ENCODE results near the gene ZNF691.
"Not testable (repeated sequence)": the region's sequence is repeated elsewhere in the genome, so short reads cannot be mapped to it uniquely, and the experiment has no call there.

The ZNF691 gene

DNA sequence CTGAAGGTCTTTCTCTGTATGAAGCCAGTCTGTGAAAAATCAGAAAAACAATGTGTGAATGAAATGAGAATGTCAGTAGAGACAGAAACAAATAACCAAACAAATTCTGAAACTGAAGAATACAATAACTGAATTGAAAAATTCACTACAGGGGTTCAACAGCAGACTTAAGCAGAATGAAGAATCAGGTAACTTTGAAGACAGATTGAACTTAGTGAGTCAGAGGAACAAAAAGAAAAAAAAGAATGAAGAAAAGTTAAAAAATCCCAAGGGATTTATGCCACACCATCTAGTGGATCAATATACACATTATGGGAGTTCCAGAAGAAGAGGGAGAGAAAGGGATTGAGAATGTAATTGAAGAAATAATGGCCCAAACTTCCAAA, 14.6 kb downstream of the ZNF691 start:
- DNase-seq, result no peak

DNA sequence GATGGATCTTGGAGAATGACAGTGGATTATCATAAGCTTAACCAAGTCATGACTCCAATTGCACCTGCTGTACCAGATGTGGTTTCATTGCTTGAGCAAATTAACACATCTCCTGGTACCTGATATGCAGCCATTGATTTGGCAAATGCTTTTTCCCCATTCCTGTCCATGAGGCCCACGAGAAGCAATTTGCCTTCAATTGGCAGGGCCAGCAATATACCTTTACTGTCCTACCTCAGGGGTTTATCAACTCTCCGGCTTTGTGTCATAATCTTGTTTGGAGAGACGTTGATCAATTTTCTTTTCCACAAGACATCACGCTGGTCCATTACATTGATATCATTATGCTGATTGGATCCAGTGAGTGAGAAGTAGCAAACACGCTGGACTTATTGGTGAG, 20.1 kb downstream of the ZNF691 start:
- DNase-seq, result no peak

DNA sequence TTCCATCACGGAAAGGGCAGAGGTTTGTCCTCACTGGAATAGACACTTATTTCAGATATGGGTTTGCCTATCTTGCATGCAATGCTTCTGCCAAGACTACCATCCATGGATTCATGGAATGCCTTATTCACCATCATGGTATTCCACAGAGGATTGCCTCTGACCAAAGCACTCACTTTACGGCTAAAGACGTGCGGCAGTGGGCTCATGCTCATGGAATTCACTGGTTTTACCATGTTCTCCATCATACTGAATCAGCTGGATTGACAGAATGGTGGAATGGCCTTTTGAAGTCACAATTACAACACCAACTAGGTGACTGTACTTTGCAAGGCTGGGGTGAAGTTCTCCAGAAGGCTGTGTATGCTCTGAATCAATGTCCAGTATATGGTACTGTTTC, 22.1 kb downstream of the ZNF691 start:
- not testable (repeated sequence) for DNase-seq

DNA sequence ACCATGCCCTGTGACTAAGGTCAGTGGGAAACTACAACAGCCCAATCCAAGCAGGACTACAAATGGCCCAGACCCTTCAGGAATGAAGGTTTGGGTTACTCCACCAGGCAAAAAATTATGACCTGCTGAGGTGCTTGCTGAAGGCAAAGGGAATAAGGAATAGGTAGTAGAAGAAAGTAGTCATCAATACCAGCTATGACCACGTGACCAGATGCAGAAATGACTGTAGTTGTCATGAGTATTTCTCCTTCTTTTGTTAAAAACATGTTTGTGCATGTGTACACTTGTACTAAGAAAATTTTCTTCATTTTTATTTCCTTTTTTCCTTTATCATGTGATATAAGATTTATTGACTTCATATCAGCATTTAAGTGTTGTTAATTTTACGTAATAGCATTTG, 22.8 kb downstream of the ZNF691 start:
- DNase-seq, result not testable (repeated sequence)

GRCh38 chr1:42869751-42870150, 23.3 kb downstream of the ZNF691 start:
- not testable (repeated sequence) for DNase-seq

DNA sequence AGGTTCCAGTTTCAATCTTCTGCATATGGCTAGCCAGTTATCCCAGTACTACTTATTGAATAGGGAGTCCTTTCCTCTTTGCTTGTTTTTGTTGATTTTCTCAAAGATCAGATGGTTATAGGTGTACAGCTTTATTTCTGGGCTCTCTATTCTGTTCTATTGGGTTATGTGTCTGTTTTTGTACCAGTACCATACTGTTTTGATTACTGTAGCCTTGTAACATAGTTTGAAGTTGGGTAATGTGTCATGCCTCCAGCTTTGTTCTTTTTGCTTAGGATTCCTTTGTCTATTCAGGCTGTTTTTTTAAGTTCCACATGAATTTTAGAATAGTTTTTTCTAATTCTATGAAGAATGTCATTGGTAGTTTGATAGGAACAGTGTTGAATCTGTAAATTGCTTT, 26.7 kb downstream of the ZNF691 start:
- not testable (repeated sequence) for DNase-seq

GRCh38 chr1:42873670-42874069, 27.3 kb downstream of the ZNF691 start:
- no peak for DNase-seq

- no peak for DNase-seq
Observed at GRCh38 chr1:42876009-42876408, 29.6 kb downstream of the ZNF691 start.

GRCh38 chr1:42877380-42877779, 31.0 kb downstream of the ZNF691 start:
- no peak for DNase-seq

DNA sequence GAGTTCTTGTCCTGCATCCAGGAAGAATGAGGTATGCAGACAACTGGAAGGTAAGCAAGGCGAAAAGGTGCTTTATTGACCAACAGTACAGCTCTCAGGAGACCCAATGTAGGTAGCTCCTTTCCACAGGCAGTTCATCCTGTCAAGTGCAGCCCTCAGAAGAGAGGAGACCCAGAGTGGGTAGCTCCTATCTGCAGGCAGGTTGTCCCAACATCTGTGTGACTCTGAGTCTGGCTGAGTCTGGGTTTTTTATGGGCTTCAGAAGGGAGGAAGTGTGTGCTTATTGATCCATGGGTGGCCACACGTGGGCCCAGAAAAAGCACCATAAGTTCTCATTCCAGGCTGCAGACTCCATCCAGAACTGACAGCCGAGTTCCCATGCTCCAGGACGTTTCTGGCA, 34.0 kb downstream of the ZNF691 start:
- no peak for DNase-seq

GRCh38 chr1:42886046-42886739, 39.8 kb downstream of the ZNF691 start:
- DNase-seq, result no peak

DNA sequence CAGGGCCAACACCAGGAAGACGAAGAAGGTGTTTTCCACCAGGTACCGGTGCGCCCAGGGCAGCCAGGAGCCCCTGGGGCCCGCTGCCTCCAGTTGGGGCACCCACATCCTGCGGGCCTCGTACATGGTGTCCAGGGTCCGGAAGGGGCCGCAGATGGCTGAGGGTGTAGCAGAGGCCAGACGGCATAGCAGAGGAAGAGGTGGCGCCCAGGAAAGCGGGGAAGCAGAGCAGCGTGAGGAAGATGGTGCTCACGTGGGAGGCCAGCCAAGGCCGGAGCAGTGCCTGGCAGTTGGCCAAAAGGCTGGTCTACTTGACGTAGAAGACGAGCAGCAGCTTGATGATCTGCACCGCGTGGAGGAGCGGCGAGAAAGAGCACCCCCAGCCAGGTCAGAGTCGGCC, 40.4 kb downstream of the ZNF691 start:
- no peak for DNase-seq

DNA sequence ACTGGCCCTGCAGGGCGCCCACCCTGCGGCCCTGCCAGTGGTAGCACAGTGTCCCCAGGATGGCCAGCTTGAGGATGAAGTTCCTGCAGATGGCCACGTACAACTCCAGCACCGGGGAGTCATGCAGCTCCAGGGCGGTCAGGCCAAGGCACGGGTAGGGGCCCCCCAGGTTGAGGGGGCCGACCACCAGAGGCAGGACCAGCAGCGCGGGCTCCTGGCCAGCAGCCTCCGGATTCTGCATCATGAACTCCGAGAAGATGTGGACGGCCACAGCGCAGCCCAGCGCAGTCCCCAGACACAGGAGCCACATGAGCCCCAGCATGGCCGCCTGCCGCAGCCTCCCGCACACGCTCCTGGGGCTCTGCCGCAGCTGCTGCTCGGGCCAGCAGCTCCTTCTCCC, 41.0 kb downstream of the ZNF691 start:
- no peak for DNase-seq

- DNase-seq, result no peak
Observed at GRCh38 chr1:42888013-42888633, 41.7 kb downstream of the ZNF691 start.

DNA sequence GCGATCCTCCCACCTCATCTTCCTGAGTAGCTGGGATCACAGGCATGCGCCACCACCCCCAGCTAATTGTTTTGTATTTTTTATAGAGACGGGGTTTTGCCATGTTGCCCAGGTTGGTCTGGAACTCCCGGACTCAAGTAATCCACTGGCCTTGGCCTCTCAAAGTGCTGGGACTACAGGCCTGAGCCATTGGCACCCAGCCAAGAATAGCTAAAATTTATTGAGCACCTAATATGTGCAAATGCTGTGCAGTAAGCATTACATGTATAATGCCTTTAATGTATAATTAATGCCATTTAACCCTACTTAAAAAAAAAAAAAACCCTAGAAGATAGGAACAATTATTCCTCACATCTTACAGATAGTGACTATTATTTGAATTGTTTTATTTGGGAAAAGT, 42.9 kb downstream of the ZNF691 start:
- no peak for DNase-seq

GRCh38 chr1:42891465-42892138, 45.2 kb downstream of the ZNF691 start:
- no peak for DNase-seq

DNA sequence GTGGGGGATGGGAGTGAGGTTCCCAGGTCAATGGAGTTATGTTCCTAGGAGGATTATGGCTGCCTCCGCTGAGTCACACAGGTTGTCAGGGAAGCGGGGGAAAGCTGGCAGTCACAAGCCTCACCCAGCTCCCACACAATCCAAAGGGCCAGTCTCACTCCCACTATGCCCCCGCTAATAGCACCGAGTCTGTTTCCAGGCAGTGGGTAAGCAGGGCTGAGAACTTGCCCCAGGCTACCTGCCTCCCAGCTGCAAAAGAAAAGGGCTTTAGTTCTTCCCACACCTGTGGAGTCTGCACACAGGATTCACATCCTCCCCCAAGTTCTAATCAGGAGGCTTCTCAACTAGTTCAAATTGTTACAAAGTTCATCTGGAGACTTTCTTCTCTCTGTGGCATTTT, 53.5 kb downstream of the ZNF691 start:
- DNase-seq, result not testable (repeated sequence)
